GM12873 (cell line): ENCODE measurements around the gene MYDGF.

Experiments used
- CTCF ChIP-seq: IDR thresholded peaks from 2 replicates; pipeline ENCODE4 v1.5.1; 2012; ENCODE audit warnings: low read depth, mild to moderate bottlenecking, moderate library complexity, low read length, control low read depth; ENCODE audit not compliant: insufficient read depth; ENCODE audit errors: missing control alignments

The MYDGF gene

GRCh38 chr19:4645718-4646117 lies 24.4 kb downstream of the MYDGF start:
- no peak for TF ChIP-seq CTCF

GRCh38 chr19:4642625-4643024 lies 27.5 kb downstream of the MYDGF start:
- TF ChIP-seq CTCF, result no peak

- no peak for TF ChIP-seq CTCF
Measured at GRCh38 chr19:4641132-4641531, 29.0 kb downstream of the MYDGF start.

GRCh38 chr19:4640247-4641000 lies 29.7 kb downstream of the MYDGF start:
- TF ChIP-seq CTCF, result no peak

GRCh38 chr19:4639531-4640246 lies 30.5 kb downstream of the MYDGF start:
- TF ChIP-seq CTCF, result no peak

- no peak for TF ChIP-seq CTCF
Measured at GRCh38 chr19:4638828-4639530, 31.2 kb downstream of the MYDGF start, which contains the start of gene TNFAIP8L1. TNFAIP8L1 (plus strand) TSS chr19:4639516; CDS start chr19:4651870, 12,354 bp downstream.

GRCh38 chr19:4638317-4638716 lies 31.8 kb downstream of the MYDGF start:
- no peak for TF ChIP-seq CTCF
